HPDE6-E6E7 (cell line): ENCODE data around the gene DLEU7.

ENCODE experiments used
- DNase-seq: peaks from one replicate; pipeline ENCODE4 v3.0.0; 2011; ENCODE audit warnings: missing footprints; ENCODE audit errors: extremely low spot score

The DLEU7 gene

GRCh38 chr13:50843257-50844083, at the start of gene DLEU7:
TSS of gene DLEU7 (minus strand) at chr13:50843692. CDS start at chr13:50843646, 46 bp downstream.
- DNase-seq = no peak

GRCh38 chr13:50892210-50892944, 48.9 kb upstream of the DLEU7 start:
- no peak for DNase-seq

GRCh38 chr13:50891206-50891605, 47.7 kb upstream of the DLEU7 start:
- DNase-seq = no peak

GRCh38 chr13:50889317-50889716, 45.8 kb upstream of the DLEU7 start:
- no peak for DNase-seq

GRCh38 chr13:50888362-50888761, 44.9 kb upstream of the DLEU7 start:
- no peak for DNase-seq

- no peak for DNase-seq
Measured at GRCh38 chr13:50887151-50887550, 43.7 kb upstream of the DLEU7 start.

GRCh38 chr13:50884265-50884664, 40.8 kb upstream of the DLEU7 start:
- DNase-seq = no peak

GRCh38 chr13:50883728-50884127, 40.2 kb upstream of the DLEU7 start:
- no peak for DNase-seq

- DNase-seq = no peak
Measured at GRCh38 chr13:50882816-50883435, 39.4 kb upstream of the DLEU7 start.

GRCh38 chr13:50873991-50874390, 30.5 kb upstream of the DLEU7 start:
- DNase-seq = no peak

- no peak for DNase-seq
Measured at GRCh38 chr13:50873467-50873866, 30.0 kb upstream of the DLEU7 start.

GRCh38 chr13:50871405-50871804, 27.9 kb upstream of the DLEU7 start:
- DNase-seq = no peak

GRCh38 chr13:50867637-50867945, 24.1 kb upstream of the DLEU7 start:
- no peak for DNase-seq

- no peak for DNase-seq
Measured at GRCh38 chr13:50866817-50867636, 23.5 kb upstream of the DLEU7 start.

- DNase-seq = no peak
Measured at GRCh38 chr13:50864492-50864891, 21.0 kb upstream of the DLEU7 start.

- DNase-seq = no peak
Measured at GRCh38 chr13:50855681-50856080, 12.2 kb upstream of the DLEU7 start.

GRCh38 chr13:50850445-50850844, 7.0 kb upstream of the DLEU7 start:
- DNase-seq = no peak

GRCh38 chr13:50847501-50847900, 4.0 kb upstream of the DLEU7 start:
- DNase-seq = no peak

- DNase-seq = no peak
Measured at GRCh38 chr13:50846861-50847475, 3.5 kb upstream of the DLEU7 start.

- no peak for DNase-seq
Measured at GRCh38 chr13:50845211-50845610, 1.7 kb upstream of the DLEU7 start.

GRCh38 chr13:50844084-50844875, 788 bp upstream of the DLEU7 start:
- DNase-seq = no peak
